Liver (tissue), 9 donors: ENCODE data around the gene MGAT3. TPM values are rescaled to one million over a fixed set of nuclear protein-coding genes. Genes with fewer than 3 reads are reported as not detected.

Experiments
- DNase-seq: peaks from one replicate; pipeline ENCODE4 v3.0.0-alpha.2; 2017; ENCODE audit warnings: low spot score
- H3K27ac ChIP-seq, 2 donors: one replicate each; pipeline ENCODE4 v1.7.0; 2013; ENCODE audit warnings: inconsistent platforms in 2 of 2, low read length in 2 of 2, control low read depth in 1 of 2, low read depth in 1 of 2, mild to moderate bottlenecking in 1 of 2
- H3K27me3 ChIP-seq, 4 donors: one replicate each; pipeline versions ENCODE4 v1.6.1 to v1.7.0; 2013; ENCODE audit warnings: low read length in 3 of 4, inconsistent platforms in 1 of 4, mild to moderate bottlenecking in 1 of 4, moderate library complexity in 1 of 4; ENCODE audit not compliant: control insufficient read depth in 4 of 4, insufficient read depth in 4 of 4
- H3K36me3 ChIP-seq, 4 donors: one replicate each; pipeline versions ENCODE4 v1.6.1 to v1.7.0; 2013; ENCODE audit warnings: low read length in 3 of 4, mild to moderate bottlenecking in 3 of 4, low read depth in 1 of 4, moderate library complexity in 1 of 4; ENCODE audit not compliant: control insufficient read depth in 4 of 4, insufficient read depth in 3 of 4
- H3K4me1 ChIP-seq, 4 donors: one replicate each; pipeline versions ENCODE4 v1.6.1 to v1.7.0; 2013; ENCODE audit warnings: low read length in 3 of 4, mild to moderate bottlenecking in 3 of 4, moderate library complexity in 1 of 4; ENCODE audit not compliant: control insufficient read depth in 4 of 4, insufficient read depth in 4 of 4
- H3K4me3 ChIP-seq, 3 donors: one replicate each; pipeline versions ENCODE4 v1.6.1 to v1.7.0; 2013; ENCODE audit warnings: low read length in 3 of 3, control low read depth in 1 of 3, low read depth in 1 of 3, mild to moderate bottlenecking in 1 of 3
- H3K9ac ChIP-seq, 2 donors: one replicate each; pipeline ENCODE4 v1.7.0; 2013; ENCODE audit warnings: low read length in 2 of 2, mild to moderate bottlenecking in 2 of 2, moderate library complexity in 2 of 2, control low read depth in 1 of 2, low read depth in 1 of 2
- H3K9me3 ChIP-seq, 4 donors: one replicate each; pipeline versions ENCODE4 v1.6.1 to v1.7.0; 2013; ENCODE audit warnings: low read length in 3 of 4; ENCODE audit not compliant: control insufficient read depth in 4 of 4
- EGR1 ChIP-seq, 2 donors: IDR thresholded peaks; 2 replicates each; pipeline ENCODE4 v1.6.1; 2016 to 2018; ENCODE audit warnings: antibody characterized with exemption in 2 of 2, low read depth in 2 of 2
- FOXA1 ChIP-seq: IDR thresholded peaks from 2 replicates; pipeline ENCODE4 v1.6.1; 2016; ENCODE audit warnings: antibody characterized with exemption
- FOXA2 ChIP-seq: IDR thresholded peaks from 2 replicates; pipeline ENCODE4 v1.6.1; 2016; ENCODE audit warnings: antibody characterized with exemption
- GABPA ChIP-seq, 2 donors: IDR thresholded peaks in 1 of 2; conservative IDR thresholded peaks in 1 of 2; 2 replicates each; pipeline ENCODE4 v1.6.1; 2016; ENCODE audit warnings: antibody characterized with exemption in 2 of 2, mild to moderate bottlenecking in 1 of 2, moderate library complexity in 1 of 2
- HNF4A ChIP-seq, 2 donors: conservative IDR thresholded peaks; 2 replicates each; pipeline ENCODE4 v1.6.1; 2016; ENCODE audit warnings: antibody characterized with exemption in 2 of 2, mild to moderate bottlenecking in 2 of 2
- HNF4G ChIP-seq: IDR thresholded peaks from 2 replicates; pipeline ENCODE4 v1.6.1; 2016; ENCODE audit warnings: antibody characterized with exemption
- JUND ChIP-seq, 2 donors: IDR thresholded peaks; 2 replicates each; pipeline ENCODE4 v1.6.1; 2016; ENCODE audit warnings: antibody characterized with exemption in 2 of 2
- MAX ChIP-seq: IDR thresholded peaks from 2 replicates; pipeline ENCODE4 v1.6.1; 2016; ENCODE audit warnings: antibody characterized with exemption
- NR2F2 ChIP-seq: IDR thresholded peaks from 2 replicates; pipeline ENCODE4 v1.6.1; 2016; ENCODE audit warnings: antibody characterized with exemption
- RAD21 ChIP-seq, 2 donors: IDR thresholded peaks; 2 replicates each; pipeline ENCODE4 v1.6.1; 2016; ENCODE audit warnings: antibody characterized with exemption in 2 of 2, mild to moderate bottlenecking in 2 of 2
- REST ChIP-seq: IDR thresholded peaks from 2 replicates; pipeline ENCODE4 v1.6.1; 2016; ENCODE audit warnings: antibody characterized with exemption, mild to moderate bottlenecking
- RXRA ChIP-seq, 2 donors: IDR thresholded peaks; 2 replicates each; pipeline ENCODE4 v1.6.1; 2017 to 2018; ENCODE audit warnings: antibody characterized with exemption in 2 of 2, mild to moderate bottlenecking in 1 of 2
- SP1 ChIP-seq: IDR thresholded peaks from 2 replicates; pipeline ENCODE4 v1.6.1; 2018; ENCODE audit warnings: antibody characterized with exemption, mild to moderate bottlenecking
- TAF1 ChIP-seq: conservative IDR thresholded peaks from 2 replicates; pipeline ENCODE4 v1.6.1; 2016; ENCODE audit warnings: antibody characterized with exemption, mild to moderate bottlenecking
- YY1 ChIP-seq: IDR thresholded peaks from 2 replicates; pipeline ENCODE4 v1.6.1; 2016; ENCODE audit warnings: antibody characterized with exemption, mild to moderate bottlenecking
- WGBS: extraction: QIAGEN DNeasy Blood & Tissue Kit; methylation state at CpG from one replicate; pipeline ENCODE4 v1.1.7; 2013; 5-methylcytosine and 5-hydroxymethylcytosine counted together
- polyA plus RNA-seq, 2 donors: library from polyadenylated mRNA; stranded (reverse) in 1 of 2; unstranded in 1 of 2; fragments of 200-250 nt in 1 of 2; fragments of >200 nt in 1 of 2; fragmentation: Nextera tagmentation in 1 of 2; extraction: Ambion mirVana in 1 of 2; gene quantifications; one replicate each; pipeline versions ENCODE4 v1.2.1 to v1.2.3, GENCODE V29; 2013 to 2015
- total RNA-seq, 2 donors: library from RNA; depleted of rRNA; stranded (reverse); fragments of >200 nt; gene quantifications; one replicate each; pipeline ENCODE4 v1.2.3, GENCODE V29; 2014
- TF ChIP-seq, protein P1 (sequence below): IDR thresholded peaks from 2 replicates; pipeline ENCODE4 v1.6.1; 2016; ENCODE audit warnings: antibody characterized with exemption
- TF ChIP-seq, protein P2 (sequence below): IDR thresholded peaks from 2 replicates; pipeline ENCODE4 v1.6.1; 2016; ENCODE audit warnings: antibody characterized with exemption
- TF ChIP-seq, protein P3 (sequence below): fragments of 150-350 bp; IDR thresholded peaks from 2 replicates; pipeline ENCODE4 v1.5.1; 2017; ENCODE audit warnings: improper control_type of control experiment, low read depth, low read length; ENCODE audit not compliant: missing input control
- donor health status: healthy.
- donor health status: healthy.
- donor health status: healthy.
- donor health status: healthy.
- donor health status: healthy.

The MGAT3 gene
- total and polyA plus RNA-seq, 4 donors = 0.03 to 7.6 (median 0.10) TPM

DNA sequence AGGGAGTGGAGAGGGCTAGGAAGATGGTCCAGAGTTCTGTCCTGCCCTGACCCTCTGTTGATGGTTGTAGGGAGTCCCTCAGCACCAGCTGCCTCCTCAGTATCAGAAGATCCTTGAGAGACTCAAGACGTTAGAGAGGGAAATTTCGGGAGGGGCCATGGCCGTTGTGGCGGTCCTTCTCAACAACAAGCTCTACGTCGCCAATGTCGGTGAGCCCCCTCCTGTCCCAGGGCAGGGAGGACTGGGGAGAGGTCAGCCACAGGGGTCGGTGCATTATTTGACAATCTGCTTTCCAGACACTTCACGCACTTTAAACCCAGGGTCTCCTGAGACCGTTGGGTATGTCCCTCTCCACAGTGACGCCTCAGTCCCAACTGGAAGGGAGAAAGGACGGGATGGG, 39.2 kb upstream of the MGAT3 start:
- no peak for DNase-seq
- no peaks in the 10 kb centered on the region for H3K9me3 ChIP-seq
- no peak overlapping the region for H3K27ac ChIP-seq
- TF ChIP-seq TAF1 = no peak
- TF ChIP-seq, protein P1, sequence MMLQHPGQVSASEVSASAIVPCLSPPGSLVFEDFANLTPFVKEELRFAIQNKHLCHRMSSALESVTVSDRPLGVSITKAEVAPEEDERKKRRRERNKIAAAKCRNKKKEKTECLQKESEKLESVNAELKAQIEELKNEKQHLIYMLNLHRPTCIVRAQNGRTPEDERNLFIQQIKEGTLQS = no peak
- TF ChIP-seq SP1 = no peak
- TF ChIP-seq HNF4G = no peak
- H3K4me3 ChIP-seq = no peak overlapping the region
- no peak overlapping the region for H3K9ac ChIP-seq
- no peaks in the 10 kb centered on the region for H3K27me3 ChIP-seq
- WGBS = 97% methylated on average over 12 of the region's 12 CpGs
- peaks cover 5 to 17% (median 12%) of the 10 kb centered on the region in 4 donors for H3K4me1 ChIP-seq
- H3K36me3 ChIP-seq = peaks cover 3 to 57% (median 38%) of the 10 kb centered on the region in 4 donors

DNA sequence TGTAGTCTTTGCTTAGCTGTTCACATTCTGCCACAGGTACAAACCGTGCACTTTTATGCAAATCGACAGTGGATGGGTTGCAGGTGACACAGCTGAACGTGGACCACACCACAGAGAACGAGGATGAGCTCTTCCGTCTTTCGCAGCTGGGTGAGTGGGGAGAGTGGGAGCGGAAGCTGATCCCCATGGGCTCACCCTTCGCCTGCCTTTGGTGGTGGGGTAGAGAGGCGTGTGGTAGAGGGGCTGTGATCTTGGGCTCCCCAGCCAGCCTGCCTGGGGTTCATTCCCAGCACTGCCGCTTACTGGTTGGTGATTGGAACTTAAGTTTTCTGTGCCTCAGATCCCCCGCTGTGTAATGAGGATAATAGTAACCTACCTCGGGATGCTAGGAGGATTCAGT, 38.1 kb upstream of the MGAT3 start:
- Histone ChIP-seq H3K27ac (no peak overlapping the region), H3K36me3 (peaks cover 3 to 64% (median 38%) of the 10 kb centered on the region in 4 donors), H3K9me3 (no peaks in the 10 kb centered on the region), H3K27me3 (no peaks in the 10 kb centered on the region), H3K4me1 (peaks cover 5 to 17% (median 11%) of the 10 kb centered on the region in 4 donors), H3K9ac (no peak overlapping the region), H3K4me3 (no peak overlapping the region)
- TF ChIP-seq YY1 = no peak
- TF ChIP-seq GABPA (IDR thresholded peaks at IDR 0.05 in 1 of 2, conservative IDR thresholded peaks at IDR 0.05 in 1 of 2) = no peak
- TF ChIP-seq SP1 = no peak
- no peak for TF ChIP-seq EGR1 (IDR thresholded peaks at IDR 0.05; ENCODE audit: low read depth in 2 of 2)
- TF ChIP-seq JUND (IDR thresholded peaks at IDR 0.05) = no peak
- TF ChIP-seq MAX = no peak
- TF ChIP-seq FOXA1 = no peak
- no peak for TF ChIP-seq FOXA2
- no peak for TF ChIP-seq RAD21 (IDR thresholded peaks at IDR 0.05)
- TF ChIP-seq, protein P2, sequence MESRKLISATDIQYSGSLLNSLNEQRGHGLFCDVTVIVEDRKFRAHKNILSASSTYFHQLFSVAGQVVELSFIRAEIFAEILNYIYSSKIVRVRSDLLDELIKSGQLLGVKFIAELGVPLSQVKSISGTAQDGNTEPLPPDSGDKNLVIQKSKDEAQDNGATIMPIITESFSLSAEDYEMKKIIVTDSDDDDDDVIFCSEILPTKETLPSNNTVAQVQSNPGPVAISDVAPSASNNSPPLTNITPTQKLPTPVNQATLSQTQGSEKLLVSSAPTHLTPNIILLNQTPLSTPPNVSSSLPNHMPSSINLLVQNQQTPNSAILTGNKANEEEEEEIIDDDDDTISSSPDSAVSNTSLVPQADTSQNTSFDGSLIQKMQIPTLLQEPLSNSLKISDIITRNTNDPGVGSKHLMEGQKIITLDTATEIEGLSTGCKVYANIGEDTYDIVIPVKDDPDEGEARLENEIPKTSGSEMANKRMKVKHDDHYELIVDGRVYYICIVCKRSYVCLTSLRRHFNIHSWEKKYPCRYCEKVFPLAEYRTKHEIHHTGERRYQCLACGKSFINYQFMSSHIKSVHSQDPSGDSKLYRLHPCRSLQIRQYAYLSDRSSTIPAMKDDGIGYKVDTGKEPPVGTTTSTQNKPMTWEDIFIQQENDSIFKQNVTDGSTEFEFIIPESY = no peak
- TF ChIP-seq HNF4G = no peak
- no peak for TF ChIP-seq TAF1
- TF ChIP-seq NR2F2 = no peak
- TF ChIP-seq HNF4A (conservative IDR thresholded peaks at IDR 0.05) = no peak
- TF ChIP-seq, protein P3, sequence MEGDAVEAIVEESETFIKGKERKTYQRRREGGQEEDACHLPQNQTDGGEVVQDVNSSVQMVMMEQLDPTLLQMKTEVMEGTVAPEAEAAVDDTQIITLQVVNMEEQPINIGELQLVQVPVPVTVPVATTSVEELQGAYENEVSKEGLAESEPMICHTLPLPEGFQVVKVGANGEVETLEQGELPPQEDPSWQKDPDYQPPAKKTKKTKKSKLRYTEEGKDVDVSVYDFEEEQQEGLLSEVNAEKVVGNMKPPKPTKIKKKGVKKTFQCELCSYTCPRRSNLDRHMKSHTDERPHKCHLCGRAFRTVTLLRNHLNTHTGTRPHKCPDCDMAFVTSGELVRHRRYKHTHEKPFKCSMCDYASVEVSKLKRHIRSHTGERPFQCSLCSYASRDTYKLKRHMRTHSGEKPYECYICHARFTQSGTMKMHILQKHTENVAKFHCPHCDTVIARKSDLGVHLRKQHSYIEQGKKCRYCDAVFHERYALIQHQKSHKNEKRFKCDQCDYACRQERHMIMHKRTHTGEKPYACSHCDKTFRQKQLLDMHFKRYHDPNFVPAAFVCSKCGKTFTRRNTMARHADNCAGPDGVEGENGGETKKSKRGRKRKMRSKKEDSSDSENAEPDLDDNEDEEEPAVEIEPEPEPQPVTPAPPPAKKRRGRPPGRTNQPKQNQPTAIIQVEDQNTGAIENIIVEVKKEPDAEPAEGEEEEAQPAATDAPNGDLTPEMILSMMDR = no peak
- TF ChIP-seq, protein P1 = no peak
- no peak for TF ChIP-seq RXRA (IDR thresholded peaks at IDR 0.05)
- TF ChIP-seq REST = no peak
- 97% methylated on average over 12 of the region's 12 CpGs for WGBS
- no peak for DNase-seq
